DND-41 (cell line): ENCODE measurements around the gene CEP295NL.

ENCODE experiments used
- EZH2 ChIP-seq: IDR thresholded peaks from 3 replicates; pipeline ENCODE4 v1.6.1; 2012; ENCODE audit warnings: borderline replicate concordance, low read depth, mild to moderate bottlenecking, moderate library complexity, low read length, inconsistent platforms; ENCODE audit not compliant: severe bottlenecking
- TF ChIP-seq, protein P1 (sequence below): IDR thresholded peaks from 2 replicates; pipeline ENCODE4 v1.5.1; 2012; ENCODE audit warnings: borderline replicate concordance, low read length, moderate library complexity, mild to moderate bottlenecking; ENCODE audit not compliant: poor library complexity, severe bottlenecking; ENCODE audit errors: extremely low read depth

DNA sequence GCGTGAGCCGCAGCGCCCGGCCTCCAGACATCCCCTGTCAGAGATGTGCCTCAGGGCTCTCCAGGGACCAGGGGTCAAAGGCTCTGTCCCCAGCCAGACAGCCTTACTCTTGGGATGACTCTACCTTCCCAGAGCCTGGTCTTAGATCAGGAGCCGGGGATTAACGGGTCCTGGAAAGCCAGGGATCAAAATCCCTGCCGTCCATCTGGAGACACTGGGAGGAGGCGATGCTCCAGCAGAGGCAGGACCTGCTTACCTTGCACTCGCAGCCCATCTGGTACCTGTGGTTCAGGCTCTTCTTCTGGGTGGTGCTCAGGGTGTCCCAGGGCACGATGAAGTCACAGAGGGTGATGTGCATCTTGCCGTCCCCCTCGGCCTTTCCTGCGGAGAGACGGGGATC, 45.7 kb downstream of the CEP295NL start:
- TF ChIP-seq EZH2, result no peak
- TF ChIP-seq, protein P1, sequence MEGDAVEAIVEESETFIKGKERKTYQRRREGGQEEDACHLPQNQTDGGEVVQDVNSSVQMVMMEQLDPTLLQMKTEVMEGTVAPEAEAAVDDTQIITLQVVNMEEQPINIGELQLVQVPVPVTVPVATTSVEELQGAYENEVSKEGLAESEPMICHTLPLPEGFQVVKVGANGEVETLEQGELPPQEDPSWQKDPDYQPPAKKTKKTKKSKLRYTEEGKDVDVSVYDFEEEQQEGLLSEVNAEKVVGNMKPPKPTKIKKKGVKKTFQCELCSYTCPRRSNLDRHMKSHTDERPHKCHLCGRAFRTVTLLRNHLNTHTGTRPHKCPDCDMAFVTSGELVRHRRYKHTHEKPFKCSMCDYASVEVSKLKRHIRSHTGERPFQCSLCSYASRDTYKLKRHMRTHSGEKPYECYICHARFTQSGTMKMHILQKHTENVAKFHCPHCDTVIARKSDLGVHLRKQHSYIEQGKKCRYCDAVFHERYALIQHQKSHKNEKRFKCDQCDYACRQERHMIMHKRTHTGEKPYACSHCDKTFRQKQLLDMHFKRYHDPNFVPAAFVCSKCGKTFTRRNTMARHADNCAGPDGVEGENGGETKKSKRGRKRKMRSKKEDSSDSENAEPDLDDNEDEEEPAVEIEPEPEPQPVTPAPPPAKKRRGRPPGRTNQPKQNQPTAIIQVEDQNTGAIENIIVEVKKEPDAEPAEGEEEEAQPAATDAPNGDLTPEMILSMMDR, result no peak
